ENCODE results near the gene LSAMP. TPM values are rescaled to one million over a fixed set of nuclear protein-coding genes. Genes with fewer than 3 reads are reported as not detected.

The LSAMP gene
- total and polyA plus RNA-seq, 9 of the 15 experiments (the other 6 are each of a cell fraction or from before 2014, with no cell fraction given) = 0.09 to 0.11 TPM; not detected in 7

DNA sequence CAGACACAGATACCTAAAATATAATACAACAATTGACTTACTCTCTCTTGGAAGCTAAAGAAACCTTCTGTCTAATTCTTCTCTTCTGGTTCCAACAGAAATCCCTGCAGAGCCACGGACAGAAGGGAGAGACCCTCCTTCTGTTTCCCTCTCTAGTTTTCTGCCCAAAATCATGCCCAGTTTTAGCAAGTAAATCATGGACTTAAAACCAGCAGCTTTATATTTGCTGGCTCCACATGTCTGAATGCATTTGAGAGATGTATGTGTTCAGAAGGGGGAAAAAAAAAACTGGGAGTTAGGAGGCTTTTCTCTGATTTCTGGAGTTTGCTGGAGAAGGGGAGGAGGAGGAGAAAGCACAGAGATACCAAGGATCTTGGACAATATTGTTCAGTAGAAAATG, 147.1 kb downstream of the LSAMP start:
- no peak overlapping the region for H3K4me3 ChIP-seq
- TF ChIP-seq, protein P1, sequence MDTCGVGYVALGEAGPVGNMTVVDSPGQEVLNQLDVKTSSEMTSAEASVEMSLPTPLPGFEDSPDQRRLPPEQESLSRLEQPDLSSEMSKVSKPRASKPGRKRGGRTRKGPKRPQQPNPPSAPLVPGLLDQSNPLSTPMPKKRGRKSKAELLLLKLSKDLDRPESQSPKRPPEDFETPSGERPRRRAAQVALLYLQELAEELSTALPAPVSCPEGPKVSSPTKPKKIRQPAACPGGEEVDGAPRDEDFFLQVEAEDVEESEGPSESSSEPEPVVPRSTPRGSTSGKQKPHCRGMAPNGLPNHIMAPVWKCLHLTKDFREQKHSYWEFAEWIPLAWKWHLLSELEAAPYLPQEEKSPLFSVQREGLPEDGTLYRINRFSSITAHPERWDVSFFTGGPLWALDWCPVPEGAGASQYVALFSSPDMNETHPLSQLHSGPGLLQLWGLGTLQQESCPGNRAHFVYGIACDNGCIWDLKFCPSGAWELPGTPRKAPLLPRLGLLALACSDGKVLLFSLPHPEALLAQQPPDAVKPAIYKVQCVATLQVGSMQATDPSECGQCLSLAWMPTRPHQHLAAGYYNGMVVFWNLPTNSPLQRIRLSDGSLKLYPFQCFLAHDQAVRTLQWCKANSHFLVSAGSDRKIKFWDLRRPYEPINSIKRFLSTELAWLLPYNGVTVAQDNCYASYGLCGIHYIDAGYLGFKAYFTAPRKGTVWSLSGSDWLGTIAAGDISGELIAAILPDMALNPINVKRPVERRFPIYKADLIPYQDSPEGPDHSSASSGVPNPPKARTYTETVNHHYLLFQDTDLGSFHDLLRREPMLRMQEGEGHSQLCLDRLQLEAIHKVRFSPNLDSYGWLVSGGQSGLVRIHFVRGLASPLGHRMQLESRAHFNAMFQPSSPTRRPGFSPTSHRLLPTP (IDR thresholded peaks at IDR 0.05; ENCODE audit: borderline replicate concordance, extremely low read depth, insufficient read length) = no peak
- TF ChIP-seq, protein P2, sequence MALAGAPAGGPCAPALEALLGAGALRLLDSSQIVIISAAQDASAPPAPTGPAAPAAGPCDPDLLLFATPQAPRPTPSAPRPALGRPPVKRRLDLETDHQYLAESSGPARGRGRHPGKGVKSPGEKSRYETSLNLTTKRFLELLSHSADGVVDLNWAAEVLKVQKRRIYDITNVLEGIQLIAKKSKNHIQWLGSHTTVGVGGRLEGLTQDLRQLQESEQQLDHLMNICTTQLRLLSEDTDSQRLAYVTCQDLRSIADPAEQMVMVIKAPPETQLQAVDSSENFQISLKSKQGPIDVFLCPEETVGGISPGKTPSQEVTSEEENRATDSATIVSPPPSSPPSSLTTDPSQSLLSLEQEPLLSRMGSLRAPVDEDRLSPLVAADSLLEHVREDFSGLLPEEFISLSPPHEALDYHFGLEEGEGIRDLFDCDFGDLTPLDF (CRISPR knock-in tag; IDR thresholded peaks at IDR 0.05) = no peak
- no peak for TF ChIP-seq ERF (CRISPR knock-in tag; IDR thresholded peaks at IDR 0.05)
- H3K27ac ChIP-seq (ENCODE audit: extremely low read depth, low read depth, low read length) = no peak overlapping the region
- no peaks in the 10 kb centered on the region for H3K4me1 ChIP-seq (replicated peaks in 1 of 2; ENCODE audit: control insufficient read depth in 2 of 2, insufficient read depth in 2 of 2, low read length in 2 of 2)
- H4K20me1 ChIP-seq (replicated peaks; ENCODE audit: control insufficient read depth, insufficient read depth, low read length) = no peaks in the 10 kb centered on the region
- ChIA-PET CTCF (ENCODE audit: low intra/inter-chr PET ratio) (no interaction called here), POLR2A (no interaction called here)
- DNase-seq (ENCODE audit: extremely low read depth in 1 of 4, low spot score in 3 of 4) (no peak), FAIRE-seq (no peak), ATAC-seq (no peak)
- in situ Hi-C loops (cut with MboI) (no loop called here), intact Hi-C loops (cut with micrococcal nuclease) (no loop called here)
- no peaks in the 10 kb centered on the region for H3K36me3 ChIP-seq (ENCODE audit: control insufficient read depth, insufficient read depth, low read length)
- BruUV-seq (replicated peaks) = no TSS peak
- H3K9me1 ChIP-seq (ENCODE audit: control insufficient read depth, insufficient read depth, low read length) = no peaks in the 10 kb centered on the region
- no peaks in the 10 kb centered on the region for H3K9me3 ChIP-seq (replicated peaks; ENCODE audit: control insufficient read depth, insufficient read depth, low read depth, low read length)
- no peak overlapping the region for H2AFZ ChIP-seq (ENCODE audit: low read depth, low read length)
- H3K9ac ChIP-seq (ENCODE audit: insufficient read depth in 1 of 2, low read depth in 2 of 2, low read length in 2 of 2) = no peak overlapping the region
- WGBS (ENCODE audit: insufficient coverage, low coverage, missing lambda C conversion rate) = 0% methylated on average over 1 of the region's 1 CpG
- no peak overlapping the region for H3K4me2 ChIP-seq (ENCODE audit: insufficient read depth, low read length)
- H3K79me2 ChIP-seq (ENCODE audit: control insufficient read depth, insufficient read depth, low read length) = no peaks in the 10 kb centered on the region
- no peaks in the 10 kb centered on the region for H3K27me3 ChIP-seq (ENCODE audit: control insufficient read depth in 2 of 2, insufficient read depth in 2 of 2, low read length in 2 of 2)
